A549 (cell line): ENCODE measurements around the gene NXNL1. TPM values are rescaled to one million over a fixed set of nuclear protein-coding genes. Genes with fewer than 3 reads are reported as not detected.

Experiments
- ATAC-seq, 2 experiments: fragments of 200-7000 bp in 1 of 2; fragments of >200 bp in 1 of 2; cut with Nextera tagmentation in 1 of 2; cut with Tn5 transposase in 1 of 2; 3 replicates each; pipeline versions ENCODE4 v1.8.0 to v1.9.1; 2018 to 2020; ENCODE audit warnings: mild to moderate bottlenecking in 1 of 2, moderate library complexity in 1 of 2
- CTCF ChIA-PET: fragments of 300-600 bp; sonication (Branson Sonifier 250); formaldehyde crosslinking; extraction: SDS; loops from one replicate; lab custom pipeline; 2021; ENCODE audit warnings: antibody characterized with exemption, inconsistent platforms; lab: Yijun Ruan, JAX
- POLR2A ChIA-PET: fragments of 350-600 bp; formaldehyde crosslinking; extraction: SDS; loops from one replicate; lab custom pipeline; 2021; ENCODE audit warnings: antibody characterized with exemption, inconsistent platforms; lab: Yijun Ruan, JAX
- DNase-seq, 2 experiments: peaks; one replicate each; pipeline versions ENCODE4 v3.0.0 to v3.0.0-alpha.2; 2011 to 2016; ENCODE audit warnings: low read depth in 1 of 2, low spot score in 1 of 2
- FAIRE-seq: peaks from 2 replicates; lab custom pipeline; 2011; peaks lifted over from hg19 to GRCh38; lab: Jason Lieb, UNC
- H3K27ac ChIP-seq, 2 experiments: fragments of >200 bp; sonication (Bioruptor Twin); formaldehyde crosslinking; 3 replicates each; pipeline ENCODE4 v1.5.1; 2016 to 2017
- H3K4me1 ChIP-seq: fragments of >200 bp; sonication (Bioruptor Twin); formaldehyde crosslinking; 3 replicates; pipeline ENCODE4 v1.6.1; 2016
- H3K4me2 ChIP-seq: fragments of >200 bp; sonication (Bioruptor Twin); formaldehyde crosslinking; 3 replicates; pipeline ENCODE4 v1.6.1; 2016
- H3K4me3 ChIP-seq: fragments of >200 bp; sonication (Bioruptor Twin); formaldehyde crosslinking; 3 replicates; pipeline ENCODE4 v1.5.1; 2016
- H3K9me3 ChIP-seq: fragments of >200 bp; sonication (Bioruptor Twin); formaldehyde crosslinking; 3 replicates; pipeline ENCODE4 v1.6.1; 2016
- CBX2 ChIP-seq: fragments of 200-600 bp; sonication (generic); IDR thresholded peaks from 2 replicates; pipeline ENCODE4 v1.6.1; 2016; ENCODE audit warnings: low read depth, mild to moderate bottlenecking, borderline replicate concordance
- CEBPB ChIP-seq, 2 experiments: fragments of >200 bp in 1 of 2; sonication (Bioruptor Twin) in 1 of 2; formaldehyde crosslinking in 1 of 2; IDR thresholded peaks; 2 replicates each; pipeline ENCODE4 v1.6.1; 2012 to 2016
- CHD4 ChIP-seq: fragments of 200-600 bp; sonication (generic); IDR thresholded peaks from 2 replicates; pipeline ENCODE4 v1.6.1; 2016; ENCODE audit warnings: antibody characterized with exemption, mild to moderate bottlenecking, borderline replicate concordance
- E2F6 ChIP-seq: IDR thresholded peaks from 2 replicates; pipeline ENCODE4 v1.6.1; 2012; ENCODE audit warnings: low read depth, borderline replicate concordance
- EHMT2 ChIP-seq: fragments of 200-600 bp; sonication (generic); IDR thresholded peaks from 2 replicates; pipeline ENCODE4 v1.6.1; 2016; ENCODE audit warnings: antibody characterized with exemption, low read depth, mild to moderate bottlenecking, moderate library complexity
- ELK1 ChIP-seq: fragments of 150-350 bp; IDR thresholded peaks from 2 replicates; pipeline ENCODE4 v1.6.1; 2014; ENCODE audit warnings: low read depth, mild to moderate bottlenecking, low read length
- EP300 ChIP-seq, 2 experiments: fragments of >200 bp; sonication (Bioruptor Twin); formaldehyde crosslinking; IDR thresholded peaks; 2 replicates in 1 of 2; 3 replicates in 1 of 2; pipeline ENCODE4 v1.6.1; 2016 to 2017
- FOSB ChIP-seq: fragments of 250-450 bp; sonication (Bioruptor Pico); IDR thresholded peaks from 2 replicates; pipeline ENCODE4 v1.5.0; 2020; ENCODE audit warnings: mild to moderate bottlenecking, moderate library complexity
- FOSL2 ChIP-seq, 2 experiments: fragments of 450-650 bp in 1 of 2; fragments of >200 bp in 1 of 2; sonication (Bioruptor Twin) in 1 of 2; formaldehyde crosslinking; IDR thresholded peaks; 2 replicates each; pipeline versions ENCODE4 v1.5.0 to v1.6.1; 2016 to 2020; ENCODE audit warnings: mild to moderate bottlenecking in 1 of 2, moderate library complexity in 1 of 2
- HES2 ChIP-seq: fragments of >200 bp; sonication (Bioruptor Twin); formaldehyde crosslinking; IDR thresholded peaks from 2 replicates; pipeline ENCODE4 v1.6.1; 2016
- HMGXB4 ChIP-seq: fragments of 250-450 bp; sonication (Bioruptor Pico); IDR thresholded peaks from 2 replicates; pipeline ENCODE4 v1.5.0; 2021; ENCODE audit warnings: mild to moderate bottlenecking, moderate library complexity, borderline replicate concordance
- HOXA7 ChIP-seq: fragments of 250-450 bp; sonication (Bioruptor Pico); IDR thresholded peaks from 2 replicates; pipeline ENCODE4 v1.5.0; 2020; ENCODE audit warnings: mild to moderate bottlenecking, moderate library complexity
- HOXB5 ChIP-seq: fragments of 250-450 bp; sonication (Bioruptor Pico); IDR thresholded peaks from 2 replicates; pipeline ENCODE4 v1.5.0; 2020; ENCODE audit warnings: mild to moderate bottlenecking, moderate library complexity
- JUNB ChIP-seq: fragments of >200 bp; sonication (Bioruptor Twin); formaldehyde crosslinking; IDR thresholded peaks from 2 replicates; pipeline ENCODE4 v1.6.1; 2016
- KDM1A ChIP-seq: fragments of 200-600 bp; sonication (generic); IDR thresholded peaks from 2 replicates; pipeline ENCODE4 v1.6.1; 2016; ENCODE audit warnings: low read depth, mild to moderate bottlenecking
- KDM5A ChIP-seq: fragments of 200-600 bp; sonication (generic); IDR thresholded peaks from 2 replicates; pipeline ENCODE4 v1.6.1; 2016; ENCODE audit warnings: antibody characterized with exemption, mild to moderate bottlenecking
- MAFK ChIP-seq: fragments of 450-650 bp; IDR thresholded peaks from 2 replicates; pipeline ENCODE4 v1.6.1; 2014; ENCODE audit not compliant: partially characterized antibody
- MAZ ChIP-seq: fragments of 150-350 bp; IDR thresholded peaks from 2 replicates; pipeline ENCODE4 v1.6.1; 2014; ENCODE audit warnings: antibody characterized with exemption, low read depth, low read length, borderline replicate concordance
- POLR2A ChIP-seq: IDR thresholded peaks from 2 replicates; pipeline ENCODE4 v1.6.1; 2012; ENCODE audit warnings: mild to moderate bottlenecking, low read length
- RCOR1 ChIP-seq: fragments of 150-350 bp; IDR thresholded peaks from 2 replicates; pipeline ENCODE4 v1.6.1; 2014; ENCODE audit warnings: antibody characterized with exemption, low read length, low read depth
- SREBF2 ChIP-seq: fragments of 450-650 bp; IDR thresholded peaks from 2 replicates; pipeline ENCODE4 v1.6.1; 2014; ENCODE audit warnings: mild to moderate bottlenecking, moderate library complexity
- TFCP2L1 ChIP-seq: fragments of 250-450 bp; sonication (Bioruptor Pico); IDR thresholded peaks from 2 replicates; pipeline ENCODE4 v1.5.0; 2021; ENCODE audit warnings: mild to moderate bottlenecking
- TP53 ChIP-seq: fragments of 250-450 bp; sonication (Bioruptor Pico); IDR thresholded peaks from 2 replicates; pipeline ENCODE4 v1.5.0; 2021; ENCODE audit warnings: mild to moderate bottlenecking, moderate library complexity
- USF2 ChIP-seq: fragments of 450-650 bp; IDR thresholded peaks from 2 replicates; pipeline ENCODE4 v1.6.1; 2014; ENCODE audit warnings: antibody characterized with exemption
- ZFP36 ChIP-seq: fragments of 450-650 bp; IDR thresholded peaks from 2 replicates; pipeline ENCODE4 v1.6.1; 2014; ENCODE audit warnings: borderline replicate concordance; ENCODE audit not compliant: partially characterized antibody
- WGBS: methylation state at CpG from one replicate; pipeline ENCODE4 v1.1.6; 2017; ENCODE audit errors: missing lambda C conversion rate; 5-methylcytosine and 5-hydroxymethylcytosine counted together
- polyA plus RNA-seq, 4 experiments: library from polyadenylated mRNA; depleted of rRNA in 3 of 4; stranded (reverse); fragments of >200 nt; fragmentation: RNase III in 1 of 4; extraction: RNeasy Plus Mini Kit Qiagen cat#74134 plus additional on column Dnase treatment in 1 of 4; gene quantifications; 2 replicates in 3 of 4; 3 replicates in 1 of 4; pipeline ENCODE4 v1.2.3, GENCODE V29; 2011 to 2017

Gene NXNL1
- polyA plus RNA-seq, 2 of the 4 experiments (the other 2 are of a cell fraction) = not detected

- Histone ChIP-seq H3K4me1 (peaks cover 17% of the 10 kb centered on the region), H3K9me3 (peaks cover 2% of the 10 kb centered on the region; the same call in 1 of the 3 replicates)
- TF ChIP-seq HOXA7 (CRISPR knock-in tag) = no peak
- no peak for TF ChIP-seq HOXB5 (CRISPR knock-in tag)
- TF ChIP-seq, all 56 proteins: peak for 0
- Histone ChIP-seq H3K4me3 (no peak overlapping the region), H3K4me2 (no peak overlapping the region), H3K27ac (no peak overlapping the region)
- WGBS = 95% methylated on average over 11 of the region's 13 CpGs
- FAIRE-seq (no peak), ATAC-seq (no peak), DNase-seq (no peak)
- POLR2A ChIA-PET = no interaction called here
- CTCF ChIA-PET = interaction anchor here (2.7 kb wide), 1 partner anchor 9 kb away, joined by 14 read pairs; no protein-coding TSS in a partner anchor
These were observed 43.7 kb upstream of the NXNL1 start for GRCh38 chr19:17504456-17504855.

GRCh38 chr19:17504030-17504429 is 43.3 kb upstream of the NXNL1 start:
- no peaks in the 10 kb centered on the region for H3K9me3 ChIP-seq
- H3K4me1 ChIP-seq = peaks cover 17% of the 10 kb centered on the region
- POLR2A ChIA-PET = no interaction called here
- H3K4me3 ChIP-seq = no peak overlapping the region
- FAIRE-seq = no peak
- H3K4me2 ChIP-seq = no peak overlapping the region
- H3K27ac ChIP-seq = no peak overlapping the region
- 0 out of 6 replicates have a peak, but pooled peaks of 1 of the 2 experiments have one; percentile 49 for ATAC-seq
- no peak for DNase-seq
- TF ChIP-seq FOSL2 (IDR thresholded peaks at IDR 0.05) = no peak
- TF ChIP-seq FOSL2 (CRISPR knock-in tag; IDR thresholded peaks at IDR 0.05) = no peak
- TF ChIP-seq KDM1A = no peak
- TF ChIP-seq CBX2 = no peak
- no peak for TF ChIP-seq EHMT2
- no peak for TF ChIP-seq ELK1
- no peak for TF ChIP-seq HES2
- no peak for TF ChIP-seq SREBF2
- TF ChIP-seq POLR2A = no peak
- no peak for TF ChIP-seq MAZ
- no peak for TF ChIP-seq TFCP2L1 (CRISPR knock-in tag)
- TF ChIP-seq E2F6 = no peak
- TF ChIP-seq CHD4 = no peak
- TF ChIP-seq JUNB = no peak
- no peak for TF ChIP-seq RCOR1
- TF ChIP-seq FOSB (CRISPR knock-in tag) = no peak
- TF ChIP-seq MAFK = no peak
- TF ChIP-seq HOXA7 (CRISPR knock-in tag) = no peak
- TF ChIP-seq TP53 = no peak
- TF ChIP-seq CEBPB (IDR thresholded peaks at IDR 0.05) = no peak
- TF ChIP-seq USF2 = no peak
- CTCF ChIA-PET = interaction anchor here (2.7 kb wide), 1 partner anchor 8 kb away, joined by 14 read pairs; no protein-coding TSS in a partner anchor
- 85% methylated on average over 2 of the region's 2 CpGs for WGBS

- H3K4me2 ChIP-seq = no peak overlapping the region
- ChIA-PET POLR2A (interaction anchor here (0.7 kb wide), 1 partner anchor 57 kb away, joined by 7 read pairs; no protein-coding TSS in a partner anchor), CTCF (no interaction called here)
- DNase-seq = no peak
- no peaks in the 10 kb centered on the region for H3K9me3 ChIP-seq
- no peak overlapping the region for H3K27ac ChIP-seq
- no peak for ATAC-seq
- H3K4me1 ChIP-seq = peaks cover 14% of the 10 kb centered on the region
- no peak for TF ChIP-seq JUNB
- TF ChIP-seq KDM5A = no peak
- no peak for TF ChIP-seq EP300 (IDR thresholded peaks at IDR 0.05)
- no peak for TF ChIP-seq SREBF2
- TF ChIP-seq POLR2A = no peak
- no peak for TF ChIP-seq HMGXB4
- TF ChIP-seq ZFP36 = no peak
- H3K4me3 ChIP-seq = no peak overlapping the region
- 82% methylated on average over 6 of the region's 6 CpGs for WGBS
- no peak for FAIRE-seq
These were observed 42.5 kb upstream of the NXNL1 start for GRCh38 chr19:17503240-17503639.
